Astrocyte (in vitro differentiated cells and primary cell): ENCODE measurements around the gene ISG15.

Experiments used
- EZH2 ChIP-seq: IDR thresholded peaks from 2 replicates; pipeline ENCODE4 v1.6.1; 2012; ENCODE audit warnings: mild to moderate bottlenecking, low read length, inconsistent platforms; ENCODE audit not compliant: insufficient read depth
- TF ChIP-seq, protein P1 (sequence below): IDR thresholded peaks from 2 replicates; pipeline ENCODE4 v1.5.1; 2011; ENCODE audit warnings: low read depth, mild to moderate bottlenecking, inconsistent platforms, low read length, moderate library complexity; ENCODE audit not compliant: insufficient read depth

GRCh38 chr1:1045129-1045528 lies 31.8 kb downstream of the ISG15 start:
- TF ChIP-seq, protein P1, sequence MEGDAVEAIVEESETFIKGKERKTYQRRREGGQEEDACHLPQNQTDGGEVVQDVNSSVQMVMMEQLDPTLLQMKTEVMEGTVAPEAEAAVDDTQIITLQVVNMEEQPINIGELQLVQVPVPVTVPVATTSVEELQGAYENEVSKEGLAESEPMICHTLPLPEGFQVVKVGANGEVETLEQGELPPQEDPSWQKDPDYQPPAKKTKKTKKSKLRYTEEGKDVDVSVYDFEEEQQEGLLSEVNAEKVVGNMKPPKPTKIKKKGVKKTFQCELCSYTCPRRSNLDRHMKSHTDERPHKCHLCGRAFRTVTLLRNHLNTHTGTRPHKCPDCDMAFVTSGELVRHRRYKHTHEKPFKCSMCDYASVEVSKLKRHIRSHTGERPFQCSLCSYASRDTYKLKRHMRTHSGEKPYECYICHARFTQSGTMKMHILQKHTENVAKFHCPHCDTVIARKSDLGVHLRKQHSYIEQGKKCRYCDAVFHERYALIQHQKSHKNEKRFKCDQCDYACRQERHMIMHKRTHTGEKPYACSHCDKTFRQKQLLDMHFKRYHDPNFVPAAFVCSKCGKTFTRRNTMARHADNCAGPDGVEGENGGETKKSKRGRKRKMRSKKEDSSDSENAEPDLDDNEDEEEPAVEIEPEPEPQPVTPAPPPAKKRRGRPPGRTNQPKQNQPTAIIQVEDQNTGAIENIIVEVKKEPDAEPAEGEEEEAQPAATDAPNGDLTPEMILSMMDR = no peak
- TF ChIP-seq EZH2 = no peak
